ENCODE results near the gene RREB1. TPM values are rescaled to one million over a fixed set of nuclear protein-coding genes. Genes with fewer than 3 reads are reported as not detected.

Gene RREB1
- polyA plus RNA-seq, 4 donors = 6.5 to 38.3 (median 11.5) TPM

GRCh38 chr6:7185561-7185960 is 77.8 kb downstream of the RREB1 start:
- no peaks in the 10 kb centered on the region for H3K9me3 ChIP-seq (ENCODE audit: control insufficient read depth in 2 of 2, insufficient read depth in 1 of 2, low read depth in 1 of 2, low read length in 1 of 2)
- H3K36me3 ChIP-seq (ENCODE audit: control insufficient read depth in 3 of 3, insufficient read depth in 2 of 3, low read depth in 1 of 3, low read length in 3 of 3) = peaks cover 12 to 62% (median 28%) of the 10 kb centered on the region in 3 donors
- FAIRE-seq (no peak), DNase-seq (no peak)
- no peaks in the 10 kb centered on the region for H3K4me1 ChIP-seq (ENCODE audit: control insufficient read depth in 3 of 3, insufficient read depth in 2 of 3, low read depth in 1 of 3, low read length in 2 of 3)
- no peaks in the 10 kb centered on the region for H3K27me3 ChIP-seq (ENCODE audit: control insufficient read depth in 3 of 3, insufficient read depth in 3 of 3, low read length in 3 of 3)
- no peak overlapping the region for H3K4me3 ChIP-seq (ENCODE audit: low read depth in 1 of 3, low read length in 3 of 3)
- 84 to 90% (median 85%) methylated on average over 4 of the region's 4 CpGs for WGBS, 3 donors
- no peak overlapping the region for H3K27ac ChIP-seq (ENCODE audit: low read depth in 1 of 3, low read length in 2 of 3)

- Histone ChIP-seq H3K27me3 (ENCODE audit: control insufficient read depth in 3 of 3, insufficient read depth in 3 of 3, low read length in 3 of 3) (no peaks in the 10 kb centered on the region), H3K9me3 (ENCODE audit: control insufficient read depth in 2 of 2, insufficient read depth in 1 of 2, low read depth in 1 of 2, low read length in 1 of 2) (no peaks in the 10 kb centered on the region), H3K36me3 (ENCODE audit: control insufficient read depth in 3 of 3, insufficient read depth in 2 of 3, low read depth in 1 of 3, low read length in 3 of 3) (peaks cover 8 to 54% (median 9%) of the 10 kb centered on the region in 3 donors), H3K4me3 (ENCODE audit: low read depth in 1 of 3, low read length in 3 of 3) (no peak overlapping the region), H3K4me1 (ENCODE audit: control insufficient read depth in 3 of 3, insufficient read depth in 2 of 3, low read depth in 1 of 3, low read length in 2 of 3) (no peaks in the 10 kb centered on the region), H3K27ac (ENCODE audit: low read depth in 1 of 3, low read length in 2 of 3) (no peak overlapping the region)
- DNase-seq = no peak
- 70 to 77% (median 73%) methylated on average over 5 of the region's 5 CpGs for WGBS, 3 donors
- no peak for FAIRE-seq
Observed at GRCh38 chr6:7188492-7188891, 80.7 kb downstream of the RREB1 start.

GRCh38 chr6:7189101-7189758 is 81.5 kb downstream of the RREB1 start:
- Histone ChIP-seq H3K4me3 (ENCODE audit: low read depth in 1 of 3, low read length in 3 of 3) (no peak overlapping the region), H3K4me1 (ENCODE audit: control insufficient read depth in 3 of 3, insufficient read depth in 2 of 3, low read depth in 1 of 3, low read length in 2 of 3) (no peaks in the 10 kb centered on the region), H3K27me3 (ENCODE audit: control insufficient read depth in 3 of 3, insufficient read depth in 3 of 3, low read length in 3 of 3) (no peaks in the 10 kb centered on the region), H3K36me3 (ENCODE audit: control insufficient read depth in 3 of 3, insufficient read depth in 2 of 3, low read depth in 1 of 3, low read length in 3 of 3) (peaks cover 3 to 50% (median 9%) of the 10 kb centered on the region in 3 donors), H3K27ac (ENCODE audit: low read depth in 1 of 3, low read length in 2 of 3) (peak overlapping the region in 1 of 3 donors; percentile 66), H3K9me3 (ENCODE audit: control insufficient read depth in 2 of 2, insufficient read depth in 1 of 2, low read depth in 1 of 2, low read length in 1 of 2) (no peaks in the 10 kb centered on the region)
- 91 to 96% (median 91%) methylated on average over 9 of the region's 9 CpGs for WGBS, 3 donors
- DNase-seq (no peak), FAIRE-seq (no peak)

GRCh38 chr6:7190791-7191190 is 83.0 kb downstream of the RREB1 start:
- no peaks in the 10 kb centered on the region for H3K27me3 ChIP-seq (ENCODE audit: control insufficient read depth in 3 of 3, insufficient read depth in 3 of 3, low read length in 3 of 3)
- peaks cover 0 to 6% (median 0%) of the 10 kb centered on the region in 3 donors for H3K4me1 ChIP-seq (ENCODE audit: control insufficient read depth in 3 of 3, insufficient read depth in 2 of 3, low read depth in 1 of 3, low read length in 2 of 3)
- H3K4me3 ChIP-seq (ENCODE audit: low read depth in 1 of 3, low read length in 3 of 3) = no peak overlapping the region
- DNase-seq (no peak), FAIRE-seq (no peak)
- no peaks in the 10 kb centered on the region for H3K9me3 ChIP-seq (ENCODE audit: control insufficient read depth in 2 of 2, insufficient read depth in 1 of 2, low read depth in 1 of 2, low read length in 1 of 2)
- no peak overlapping the region for H3K27ac ChIP-seq (ENCODE audit: low read depth in 1 of 3, low read length in 2 of 3)
- 93 to 96% (median 95%) methylated on average over 2 of the region's 2 CpGs for WGBS, 3 donors
- H3K36me3 ChIP-seq (ENCODE audit: control insufficient read depth in 3 of 3, insufficient read depth in 2 of 3, low read depth in 1 of 3, low read length in 3 of 3) = peaks cover 3 to 43% (median 9%) of the 10 kb centered on the region in 3 donors

DNA sequence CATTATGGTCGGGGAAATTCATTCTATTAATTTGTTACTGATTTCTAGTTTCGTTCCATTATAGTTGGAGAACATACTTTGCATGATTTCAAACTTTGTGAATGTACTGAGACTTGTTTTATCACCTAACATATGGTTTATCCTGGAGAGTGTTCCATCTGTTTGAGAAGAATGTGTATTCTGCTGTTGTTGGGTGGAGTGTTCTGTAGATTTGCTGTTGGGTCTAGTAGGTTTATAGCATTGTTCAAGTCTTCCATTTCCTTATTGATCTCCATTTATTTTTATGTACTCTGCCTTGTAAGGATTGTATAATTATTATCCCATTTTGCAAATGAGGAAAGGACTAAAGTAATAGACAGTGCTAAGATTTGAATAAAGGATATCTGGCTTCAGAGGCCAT is 85.4 kb downstream of the RREB1 start:
- Histone ChIP-seq H3K4me3 (ENCODE audit: low read depth in 1 of 3, low read length in 3 of 3) (no peak overlapping the region), H3K27ac (ENCODE audit: low read depth in 1 of 3, low read length in 2 of 3) (no peak overlapping the region), H3K27me3 (ENCODE audit: control insufficient read depth in 3 of 3, insufficient read depth in 3 of 3, low read length in 3 of 3) (no peaks in the 10 kb centered on the region), H3K36me3 (ENCODE audit: control insufficient read depth in 3 of 3, insufficient read depth in 2 of 3, low read depth in 1 of 3, low read length in 3 of 3) (peaks cover 7 to 39% (median 8%) of the 10 kb centered on the region in 3 donors), H3K4me1 (ENCODE audit: control insufficient read depth in 3 of 3, insufficient read depth in 2 of 3, low read depth in 1 of 3, low read length in 2 of 3) (peaks cover 0 to 8% (median 0%) of the 10 kb centered on the region in 3 donors), H3K9me3 (ENCODE audit: control insufficient read depth in 2 of 2, insufficient read depth in 1 of 2, low read depth in 1 of 2, low read length in 1 of 2) (no peaks in the 10 kb centered on the region)
- 93 to 95% (median 95%) methylated on average over 2 of the region's 2 CpGs for WGBS, 3 donors
- FAIRE-seq (no peak), DNase-seq (peak in 1 of 2 donors; percentile 36)

DNA sequence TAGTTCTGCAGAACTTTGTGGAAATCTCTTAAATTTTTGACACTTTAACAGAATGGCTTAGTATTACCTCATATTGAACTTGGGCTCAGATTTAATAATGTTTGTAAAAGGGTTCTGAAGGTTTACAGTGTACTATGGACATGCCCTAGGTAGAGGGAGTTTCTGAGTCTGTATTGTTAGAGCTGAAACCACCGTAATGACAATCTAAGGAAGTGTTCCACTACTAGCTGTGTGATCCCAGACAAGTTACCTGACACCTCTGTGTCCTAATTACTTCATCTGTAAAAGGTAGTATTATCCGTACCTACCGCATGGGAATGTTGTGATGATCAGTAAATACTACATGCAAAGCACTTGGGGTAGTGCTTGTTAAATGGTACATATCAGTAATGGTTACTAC is 86.9 kb downstream of the RREB1 start:
- Histone ChIP-seq H3K4me3 (ENCODE audit: low read depth in 1 of 3, low read length in 3 of 3) (no peak overlapping the region), H3K27me3 (ENCODE audit: control insufficient read depth in 3 of 3, insufficient read depth in 3 of 3, low read length in 3 of 3) (no peaks in the 10 kb centered on the region), H3K4me1 (ENCODE audit: control insufficient read depth in 3 of 3, insufficient read depth in 2 of 3, low read depth in 1 of 3, low read length in 2 of 3) (peaks cover 0 to 11% (median 0%) of the 10 kb centered on the region in 3 donors), H3K9me3 (ENCODE audit: control insufficient read depth in 2 of 2, insufficient read depth in 1 of 2, low read depth in 1 of 2, low read length in 1 of 2) (no peaks in the 10 kb centered on the region), H3K27ac (ENCODE audit: low read depth in 1 of 3, low read length in 2 of 3) (no peak overlapping the region), H3K36me3 (ENCODE audit: control insufficient read depth in 3 of 3, insufficient read depth in 2 of 3, low read depth in 1 of 3, low read length in 3 of 3) (peaks cover 2 to 36% (median 5%) of the 10 kb centered on the region in 3 donors)
- FAIRE-seq = no peak
- WGBS, 3 donors = 89 to 94% (median 93%) methylated on average over 3 of the region's 3 CpGs
- DNase-seq = no peak

DNA sequence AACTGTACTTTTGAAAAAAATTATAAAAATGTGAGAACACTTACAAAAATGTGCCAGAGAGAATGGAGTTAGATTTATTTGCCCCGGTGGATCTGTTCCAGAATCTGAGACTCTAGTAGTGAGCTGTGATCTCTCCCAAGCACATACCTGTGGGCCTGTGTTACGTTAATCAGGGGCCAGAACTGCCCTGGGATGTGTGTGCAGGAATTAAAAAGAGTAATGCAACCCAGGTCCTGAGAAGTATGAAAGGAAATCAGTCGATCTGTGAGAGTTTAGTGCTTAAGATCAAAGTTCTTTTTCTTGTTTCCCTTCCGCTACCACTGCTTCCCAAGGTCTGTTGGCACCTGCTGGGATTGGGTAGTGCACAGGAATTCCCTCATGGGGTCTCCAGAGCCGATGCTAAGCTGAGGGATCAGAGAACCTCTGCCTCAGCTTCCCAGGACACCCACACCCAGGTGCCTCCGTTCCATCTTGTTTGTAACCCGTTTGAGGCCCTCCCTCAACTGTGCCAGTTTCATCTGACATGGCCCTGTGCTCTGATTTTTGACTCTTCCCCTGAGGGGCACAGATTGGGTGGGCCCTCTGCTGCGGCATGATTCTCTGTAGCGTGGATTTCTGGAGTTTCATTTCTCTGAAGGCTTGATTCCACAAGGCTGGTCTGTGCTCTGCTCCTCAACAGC is 87.7 kb downstream of the RREB1 start:
- WGBS, 3 donors = 57 to 76% (median 59%) methylated on average over 9 of the region's 9 CpGs

DNA sequence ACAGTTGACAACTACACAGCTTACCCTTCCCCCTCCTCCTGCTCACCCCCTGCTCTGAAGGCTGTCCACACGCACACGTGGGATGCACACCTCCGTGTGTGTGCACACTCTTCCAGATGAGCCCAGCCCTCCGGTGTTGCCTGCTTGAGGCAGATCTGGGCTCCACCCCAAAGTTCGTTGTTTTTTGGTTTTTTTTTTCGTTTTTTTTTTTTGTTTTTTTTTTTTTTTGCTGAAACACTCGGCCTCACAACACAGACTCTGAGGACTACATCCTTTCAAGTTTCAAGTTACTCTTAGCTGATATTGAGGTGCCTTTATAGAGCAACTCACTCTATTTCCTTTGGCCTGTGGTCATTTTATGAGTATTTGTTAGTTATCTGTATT is 88.2 kb downstream of the RREB1 start:
- no peaks in the 10 kb centered on the region for H3K9me3 ChIP-seq (ENCODE audit: control insufficient read depth in 2 of 2, insufficient read depth in 1 of 2, low read depth in 1 of 2, low read length in 1 of 2)
- peaks cover 0 to 15% (median 0%) of the 10 kb centered on the region in 3 donors for H3K4me1 ChIP-seq (ENCODE audit: control insufficient read depth in 3 of 3, insufficient read depth in 2 of 3, low read depth in 1 of 3, low read length in 2 of 3)
- FAIRE-seq (no peak), DNase-seq (no peak)
- no peaks in the 10 kb centered on the region for H3K27me3 ChIP-seq (ENCODE audit: control insufficient read depth in 3 of 3, insufficient read depth in 3 of 3, low read length in 3 of 3)
- H3K36me3 ChIP-seq (ENCODE audit: control insufficient read depth in 3 of 3, insufficient read depth in 2 of 3, low read depth in 1 of 3, low read length in 3 of 3) = peaks cover 2 to 33% (median 5%) of the 10 kb centered on the region in 3 donors
- peak overlapping the region in 1 of 3 donors; percentile 24 for H3K27ac ChIP-seq (ENCODE audit: low read depth in 1 of 3, low read length in 2 of 3)
- no peak overlapping the region for H3K4me3 ChIP-seq (ENCODE audit: low read depth in 1 of 3, low read length in 3 of 3)
- 51 to 54% (median 53%) methylated on average over 6 to 7 of the region's 7 CpGs for WGBS, 3 donors

More for the DNA sequence above, 87.7 kb downstream of the RREB1 start:
- Histone ChIP-seq H3K27me3 (ENCODE audit: control insufficient read depth in 3 of 3, insufficient read depth in 3 of 3, low read length in 3 of 3) (no peaks in the 10 kb centered on the region), H3K4me1 (ENCODE audit: control insufficient read depth in 3 of 3, insufficient read depth in 2 of 3, low read depth in 1 of 3, low read length in 2 of 3) (peaks cover 0 to 11% (median 0%) of the 10 kb centered on the region in 3 donors), H3K9me3 (ENCODE audit: control insufficient read depth in 2 of 2, insufficient read depth in 1 of 2, low read depth in 1 of 2, low read length in 1 of 2) (no peaks in the 10 kb centered on the region), H3K36me3 (ENCODE audit: control insufficient read depth in 3 of 3, insufficient read depth in 2 of 3, low read depth in 1 of 3, low read length in 3 of 3) (peaks cover 2 to 36% (median 5%) of the 10 kb centered on the region in 3 donors), H3K4me3 (ENCODE audit: low read depth in 1 of 3, low read length in 3 of 3) (no peak overlapping the region), H3K27ac (ENCODE audit: low read depth in 1 of 3, low read length in 2 of 3) (peak overlapping the region in 1 of 3 donors; percentile 24)
- no peak for FAIRE-seq
- peak; percentile 44 to 54 for DNase-seq

Measured in small intestine (tissue), 7 donors.